DND-41 (cell line): ENCODE measurements around the gene LSM4.
"Not testable (repeated sequence)": the region's sequence is repeated elsewhere in the genome, so short reads cannot be mapped to it uniquely, and the experiment has no call there.

Source experiments
- CTCF ChIP-seq: IDR thresholded peaks from 2 replicates; pipeline ENCODE4 v1.5.1; 2012; ENCODE audit warnings: borderline replicate concordance, low read length, moderate library complexity, mild to moderate bottlenecking; ENCODE audit not compliant: poor library complexity, severe bottlenecking; ENCODE audit errors: extremely low read depth
- EZH2 ChIP-seq: IDR thresholded peaks from 3 replicates; pipeline ENCODE4 v1.6.1; 2012; ENCODE audit warnings: borderline replicate concordance, low read depth, mild to moderate bottlenecking, moderate library complexity, low read length, inconsistent platforms; ENCODE audit not compliant: severe bottlenecking

- not testable (repeated sequence) for TF ChIP-seq CTCF, EZH2
These were observed 26.0 kb upstream of the LSM4 start for GRCh38 chr19:18348818-18349339.
